SK-N-SH (cell line): ENCODE data around the gene SAXO1. TPM values are rescaled to one million over a fixed set of nuclear protein-coding genes. Genes with fewer than 3 reads are reported as not detected.

Experiments used
- CTCF ChIA-PET: fragments of 300-600, 350-600 bp; formaldehyde crosslinking; extraction: SDS; loops from one replicate; lab custom pipeline; 2021; lab: Yijun Ruan, JAX
- POLR2A ChIA-PET: fragments of 350-600 bp; sonication (Branson Sonifier 250); formaldehyde crosslinking; extraction: SDS; loops from one replicate; lab custom pipeline; 2020; ENCODE audit warnings: antibody characterized with exemption, inconsistent platforms; lab: Yijun Ruan, JAX
- DNase-seq: peaks from one replicate; pipeline ENCODE4 v3.0.0; 2012
- H2AFZ ChIP-seq: fragments of 200-600 bp; sonication (generic); 2 replicates; pipeline ENCODE4 v1.8.1; 2016; ENCODE audit warnings: antibody characterized with exemption, mild to moderate bottlenecking, low read depth
- H3F3A ChIP-seq: fragments of 200-600 bp; sonication (generic); replicated peaks from 2 replicates; pipeline ENCODE3; 2016; ENCODE audit warnings: antibody characterized with exemption, mild to moderate bottlenecking; ENCODE audit not compliant: insufficient read depth
- H3K27ac ChIP-seq, 2 experiments: fragments of 200-500 bp in 1 of 2; fragments of 200-600 bp in 1 of 2; sonication (Bioruptor generic) in 1 of 2; sonication (generic), shearing (Covaris generic) in 1 of 2; 2 replicates each; pipeline versions ENCODE4 v1.5.1 to v1.6.1; 2014 to 2016; ENCODE audit warnings: low read depth in 2 of 2, inconsistent platforms in 1 of 2, low read length in 1 of 2, mild to moderate bottlenecking in 1 of 2, mixed read lengths in 1 of 2
- H3K27me3 ChIP-seq: fragments of 200-600 bp; sonication (generic), shearing (Covaris generic); 2 replicates; pipeline ENCODE4 v1.6.1; 2016; ENCODE audit warnings: mixed run types; ENCODE audit not compliant: insufficient read depth
- H3K36me3 ChIP-seq, 2 experiments: fragments of 200-500 bp in 1 of 2; fragments of 200-600 bp in 1 of 2; sonication (Bioruptor generic) in 1 of 2; sonication (generic) in 1 of 2; replicated peaks in 1 of 2; 2 replicates each; pipeline versions ENCODE3 to v1.5.1; 2014 to 2016; ENCODE audit warnings: low read length in 1 of 2, mild to moderate bottlenecking in 1 of 2; ENCODE audit not compliant: insufficient read depth in 2 of 2, control insufficient read depth in 1 of 2
- H3K4me1 ChIP-seq, 2 experiments: fragments of 200-500 bp in 1 of 2; fragments of 200-600 bp in 1 of 2; sonication (Bioruptor generic) in 1 of 2; sonication (generic), shearing (Covaris generic) in 1 of 2; 2 replicates each; pipeline versions ENCODE4 v1.5.1 to v1.6.1; 2014 to 2016; ENCODE audit warnings: low read depth in 1 of 2, low read length in 1 of 2, mixed run types in 1 of 2; ENCODE audit not compliant: insufficient read depth in 2 of 2, control insufficient read depth in 1 of 2
- H3K4me2 ChIP-seq: fragments of 200-600 bp; sonication (generic), shearing (Covaris generic); 2 replicates; pipeline ENCODE4 v1.6.1; 2017; ENCODE audit warnings: mixed run types
- H3K4me3 ChIP-seq, 2 experiments: fragments of 200-500 bp in 1 of 2; fragments of 200-600 bp in 1 of 2; sonication (Bioruptor generic) in 1 of 2; sonication (generic), shearing (Covaris generic) in 1 of 2; 2 replicates each; pipeline versions ENCODE4 v1.5.1 to v1.8.1; 2014 to 2016; ENCODE audit warnings: low read depth in 2 of 2, inconsistent platforms in 1 of 2, low read length in 1 of 2, mild to moderate bottlenecking in 1 of 2, mixed read lengths in 1 of 2, moderate library complexity in 1 of 2
- H3K79me2 ChIP-seq: fragments of 200-600 bp; sonication (generic); 2 replicates; pipeline ENCODE4 v1.8.1; 2017; ENCODE audit warnings: mild to moderate bottlenecking; ENCODE audit not compliant: insufficient read depth
- H3K9ac ChIP-seq: fragments of 200-600 bp; sonication (generic); 2 replicates; pipeline ENCODE4 v1.6.1; 2017; ENCODE audit warnings: mixed run types
- H3K9me2 ChIP-seq: fragments of 200-600 bp; sonication (generic); 2 replicates; pipeline ENCODE4 v1.6.1; 2017; ENCODE audit warnings: mixed run types
- H3K9me3 ChIP-seq: fragments of 200-600 bp; sonication (generic); 2 replicates; pipeline ENCODE4 v1.6.1; 2017; ENCODE audit warnings: mixed run types, mild to moderate bottlenecking, moderate library complexity
- H4K20me1 ChIP-seq: fragments of 200-600 bp; sonication (generic); 2 replicates; pipeline ENCODE4 v1.6.1; 2017; ENCODE audit warnings: mild to moderate bottlenecking, mixed run types; ENCODE audit not compliant: insufficient read depth
- CHD2 ChIP-seq: fragments of 150-350 bp; IDR thresholded peaks from 2 replicates; pipeline ENCODE4 v1.6.1; 2018; ENCODE audit warnings: low read length; ENCODE audit not compliant: partially characterized antibody
- CTCF ChIP-seq: fragments of 200-600 bp; sonication (generic); IDR thresholded peaks from 2 replicates; pipeline ENCODE4 v1.6.1; 2017; ENCODE audit warnings: antibody characterized with exemption, mild to moderate bottlenecking, moderate library complexity
- ELF1 ChIP-seq: IDR thresholded peaks from 2 replicates; pipeline ENCODE4 v1.4.0; 2012
- EP300 ChIP-seq, 2 experiments: IDR thresholded peaks; 2 replicates each; pipeline versions ENCODE4 v1.4.0 to v1.6.1; 2012; ENCODE audit warnings: borderline replicate concordance in 1 of 2, low read depth in 1 of 2, low read length in 1 of 2
- EZH2phosphoT487 ChIP-seq: fragments of 200-600 bp; sonication (generic); IDR thresholded peaks from 2 replicates; pipeline ENCODE4 v1.6.1; 2017; ENCODE audit warnings: low read depth, mixed run types, mild to moderate bottlenecking, antibody characterized with exemption, moderate library complexity, borderline replicate concordance
- FOXJ3 ChIP-seq: sonication (generic); formaldehyde crosslinking; IDR thresholded peaks from 2 replicates; pipeline ENCODE4 v1.5.1; 2020; ENCODE audit warnings: mild to moderate bottlenecking, missing genetic modification reagents
- FOXM1 ChIP-seq: IDR thresholded peaks from 2 replicates; pipeline ENCODE4 v1.4.0; 2012; ENCODE audit warnings: low read depth, mild to moderate bottlenecking
- JUND ChIP-seq: IDR thresholded peaks from 2 replicates; pipeline ENCODE4 v1.4.0; 2012
- MEF2A ChIP-seq: IDR thresholded peaks from 2 replicates; pipeline ENCODE4 v1.4.0; 2012; ENCODE audit warnings: low read depth, borderline replicate concordance
- NRF1 ChIP-seq: IDR thresholded peaks from 2 replicates; pipeline ENCODE4 v1.6.1; 2012; ENCODE audit warnings: low read depth, mild to moderate bottlenecking, low read length
- PBX3 ChIP-seq: IDR thresholded peaks from 2 replicates; pipeline ENCODE4; 2012
- RAD21 ChIP-seq: IDR thresholded peaks from 2 replicates; pipeline ENCODE4 v1.6.1; 2012; ENCODE audit warnings: mild to moderate bottlenecking, low read length
- RFX5 ChIP-seq: IDR thresholded peaks from 2 replicates; pipeline ENCODE4 v1.6.1; 2012; ENCODE audit warnings: mild to moderate bottlenecking, improper control_type of control experiment, low read length
- RXRA ChIP-seq: IDR thresholded peaks from 2 replicates; pipeline ENCODE4 v1.4.0; 2012; ENCODE audit warnings: low read depth, mild to moderate bottlenecking, borderline replicate concordance
- SIN3A ChIP-seq: IDR thresholded peaks from 2 replicates; pipeline ENCODE4 v1.6.1; 2012; ENCODE audit warnings: low read depth, mild to moderate bottlenecking, low read length, moderate library complexity, borderline replicate concordance
- TAF1 ChIP-seq: IDR thresholded peaks from 2 replicates; pipeline ENCODE4 v1.6.1; 2012; ENCODE audit warnings: low read depth, mild to moderate bottlenecking, low read length, moderate library complexity, borderline replicate concordance
- TCF12 ChIP-seq: IDR thresholded peaks from 2 replicates; pipeline ENCODE4 v1.4.0; 2012
- USF1 ChIP-seq: IDR thresholded peaks from 2 replicates; pipeline ENCODE4 v1.4.0; 2012; ENCODE audit warnings: low read depth, borderline replicate concordance
- USF2 ChIP-seq: fragments of 150-350 bp; IDR thresholded peaks from 2 replicates; pipeline ENCODE4 v1.6.1; 2017; ENCODE audit warnings: antibody characterized with exemption, low read length, low read depth, borderline replicate concordance
- WGBS: methylation state at CpG from one replicate; pipeline ENCODE4 v1.1.6; 2017; ENCODE audit warnings: low lambda C conversion rate; 5-methylcytosine and 5-hydroxymethylcytosine counted together
- polyA plus RNA-seq, 3 experiments: library from polyadenylated mRNA; depleted of rRNA; stranded (reverse); fragments of >200 nt; gene quantifications; 2 replicates each; pipeline ENCODE4 v1.2.3, GENCODE V29; 2012
- TF ChIP-seq, protein P1 (sequence below): IDR thresholded peaks from 2 replicates; pipeline ENCODE4 v1.4.0; 2012; ENCODE audit warnings: low read depth, borderline replicate concordance
- TF ChIP-seq, protein P2 (sequence below): IDR thresholded peaks from 2 replicates; pipeline ENCODE4 v1.6.1; 2012; ENCODE audit warnings: mild to moderate bottlenecking, low read depth, low read length, moderate library complexity

The SAXO1 gene
- polyA plus RNA-seq, 1 of the 3 experiments (the other 2 are of a cell fraction) = 0.03 TPM

GRCh38 chr9:18890372-18890771, 142.6 kb downstream of the SAXO1 start:
- 0 out of 2 replicates have a peak overlapping the region, but pooled peaks have one; percentile 39 for H3K4me2 ChIP-seq
- TF ChIP-seq USF1 (no peak), CHD2 (peak; percentile 13), SIN3A (no peak), CTCF (no peak), EZH2phosphoT487 (no peak), JUND (peak; percentile 84), FOXJ3 (CRISPR knock-in tag) (no peak), RAD21 (no peak), FOXM1 (no peak), NRF1 (no peak), PBX3 (peak; percentile 98), ELF1 (no peak), MEF2A (no peak), RXRA (no peak), EP300 (IDR thresholded peaks at IDR 0.05; ENCODE audit: borderline replicate concordance in 1 of 2, low read depth in 1 of 2, low read length in 1 of 2) (peak; percentile 43 to 58; a peak in 3 of 4 replicates), USF2 (no peak), TAF1 (no peak), RFX5 (no peak), TCF12 (peak; percentile 86)
- TF ChIP-seq, protein P1, sequence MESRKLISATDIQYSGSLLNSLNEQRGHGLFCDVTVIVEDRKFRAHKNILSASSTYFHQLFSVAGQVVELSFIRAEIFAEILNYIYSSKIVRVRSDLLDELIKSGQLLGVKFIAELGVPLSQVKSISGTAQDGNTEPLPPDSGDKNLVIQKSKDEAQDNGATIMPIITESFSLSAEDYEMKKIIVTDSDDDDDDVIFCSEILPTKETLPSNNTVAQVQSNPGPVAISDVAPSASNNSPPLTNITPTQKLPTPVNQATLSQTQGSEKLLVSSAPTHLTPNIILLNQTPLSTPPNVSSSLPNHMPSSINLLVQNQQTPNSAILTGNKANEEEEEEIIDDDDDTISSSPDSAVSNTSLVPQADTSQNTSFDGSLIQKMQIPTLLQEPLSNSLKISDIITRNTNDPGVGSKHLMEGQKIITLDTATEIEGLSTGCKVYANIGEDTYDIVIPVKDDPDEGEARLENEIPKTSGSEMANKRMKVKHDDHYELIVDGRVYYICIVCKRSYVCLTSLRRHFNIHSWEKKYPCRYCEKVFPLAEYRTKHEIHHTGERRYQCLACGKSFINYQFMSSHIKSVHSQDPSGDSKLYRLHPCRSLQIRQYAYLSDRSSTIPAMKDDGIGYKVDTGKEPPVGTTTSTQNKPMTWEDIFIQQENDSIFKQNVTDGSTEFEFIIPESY = 0 out of 2 replicates have a peak, but pooled peaks have one; percentile 50
- TF ChIP-seq, protein P2, sequence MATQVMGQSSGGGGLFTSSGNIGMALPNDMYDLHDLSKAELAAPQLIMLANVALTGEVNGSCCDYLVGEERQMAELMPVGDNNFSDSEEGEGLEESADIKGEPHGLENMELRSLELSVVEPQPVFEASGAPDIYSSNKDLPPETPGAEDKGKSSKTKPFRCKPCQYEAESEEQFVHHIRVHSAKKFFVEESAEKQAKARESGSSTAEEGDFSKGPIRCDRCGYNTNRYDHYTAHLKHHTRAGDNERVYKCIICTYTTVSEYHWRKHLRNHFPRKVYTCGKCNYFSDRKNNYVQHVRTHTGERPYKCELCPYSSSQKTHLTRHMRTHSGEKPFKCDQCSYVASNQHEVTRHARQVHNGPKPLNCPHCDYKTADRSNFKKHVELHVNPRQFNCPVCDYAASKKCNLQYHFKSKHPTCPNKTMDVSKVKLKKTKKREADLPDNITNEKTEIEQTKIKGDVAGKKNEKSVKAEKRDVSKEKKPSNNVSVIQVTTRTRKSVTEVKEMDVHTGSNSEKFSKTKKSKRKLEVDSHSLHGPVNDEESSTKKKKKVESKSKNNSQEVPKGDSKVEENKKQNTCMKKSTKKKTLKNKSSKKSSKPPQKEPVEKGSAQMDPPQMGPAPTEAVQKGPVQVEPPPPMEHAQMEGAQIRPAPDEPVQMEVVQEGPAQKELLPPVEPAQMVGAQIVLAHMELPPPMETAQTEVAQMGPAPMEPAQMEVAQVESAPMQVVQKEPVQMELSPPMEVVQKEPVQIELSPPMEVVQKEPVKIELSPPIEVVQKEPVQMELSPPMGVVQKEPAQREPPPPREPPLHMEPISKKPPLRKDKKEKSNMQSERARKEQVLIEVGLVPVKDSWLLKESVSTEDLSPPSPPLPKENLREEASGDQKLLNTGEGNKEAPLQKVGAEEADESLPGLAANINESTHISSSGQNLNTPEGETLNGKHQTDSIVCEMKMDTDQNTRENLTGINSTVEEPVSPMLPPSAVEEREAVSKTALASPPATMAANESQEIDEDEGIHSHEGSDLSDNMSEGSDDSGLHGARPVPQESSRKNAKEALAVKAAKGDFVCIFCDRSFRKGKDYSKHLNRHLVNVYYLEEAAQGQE = 0 out of 2 replicates have a peak, but pooled peaks have one; percentile 33

More at GRCh38 chr9:18890372-18890771, 142.6 kb downstream of the SAXO1 start:
- peaks cover 6% of the 10 kb centered on the region; the same call in 1 of the 2 replicates for H3K9me3 ChIP-seq
- no peaks in the 10 kb centered on the region for H4K20me1 ChIP-seq
- no peaks in the 10 kb centered on the region for H3K27me3 ChIP-seq
- no peaks in the 10 kb centered on the region for H3K79me2 ChIP-seq
- peaks cover 3% of the 10 kb centered on the region for H3F3A ChIP-seq
- no peaks in the 10 kb centered on the region for H3K9me2 ChIP-seq
- DNase-seq = peak; percentile 44
- peaks cover 12 to 68% of the 10 kb centered on the region in 2 experiments for H3K36me3 ChIP-seq
- POLR2A ChIA-PET = interaction anchor here (0.5 to 0.8 kb wide), 2 partner anchors 42 to 452 kb away, joined by 3 read pairs; no protein-coding TSS in a partner anchor
- H2AFZ ChIP-seq = no peak overlapping the region
- peaks cover 13 to 34% of the 10 kb centered on the region in 2 experiments; a peak in 3 of 4 replicates for H3K4me1 ChIP-seq
- peak overlapping the region; percentile 9 to 22; a peak in 2 of 4 replicates for H3K27ac ChIP-seq
- H3K9ac ChIP-seq = no peak overlapping the region
- 7% methylated on average over 4 of the region's 4 CpGs for WGBS
- no peak overlapping the region; a peak in 1 of 4 replicates for H3K4me3 ChIP-seq
- CTCF ChIA-PET = interaction anchor here (0.7 to 0.9 kb wide), 2 partner anchors 42 to 637 kb away, joined by 3 to 4 read pairs; no protein-coding TSS in a partner anchor
